Measurements from ENCODE around the gene ACTC1.

GRCh38 chr15:34753236-34753894, 42.0 kb downstream of the ACTC1 start:
- no peak for TF ChIP-seq CTCF (IDR thresholded peaks at IDR 0.05; ENCODE audit: low read depth, low read length, poor library complexity, severe bottlenecking)
- no peak for TF ChIP-seq EZH2phosphoT487 (IDR thresholded peaks at IDR 0.05; ENCODE audit: borderline replicate concordance, low read length)

All from DOHH2 (cell line).